HCT116 (cell line): Measurements from ENCODE around the gene PEBP1. TPM values are rescaled to one million over a fixed set of nuclear protein-coding genes. Genes with fewer than 3 reads are reported as not detected.
A peak's percentile ranks its signal among the peaks of the same experiment; 100 is the strongest.

Experiments
- ATAC-seq: fragments of 200-7000 bp; cut with Tn5 transposase; 2 replicates; pipeline ENCODE4 v1.9.1; 2020; ENCODE audit warnings: mild to moderate bottlenecking, moderate library complexity
- BruUV-seq: library from RNA; stranded (reverse); fragments of 400-500 nt; replicated peaks from 2 replicates; lab custom pipeline; 2021; lab: Mats Ljungman, UMichigan
- CTCF ChIA-PET: fragments of 300-600 bp; sonication (Branson Sonifier 250); formaldehyde crosslinking; loops from one replicate; lab custom pipeline; 2021; ENCODE audit warnings: antibody characterized with exemption; lab: Charles Lee
- POLR2A ChIA-PET: fragments of 300-600, 350-600 bp; sonication (Branson Sonifier 250); formaldehyde crosslinking; loops from one replicate; lab custom pipeline; 2021; ENCODE audit warnings: antibody characterized with exemption; lab: Charles Lee
- RAD21 ChIA-PET, 2 experiments: fragments of 300-600 bp; sonication (Branson Sonifier 250); formaldehyde crosslinking; loops; one replicate each; lab custom pipeline; 2023; ENCODE audit warnings: low total read pairs in 2 of 2; ENCODE audit not compliant: uncharacterized antibody in 2 of 2, unreplicated experiment in 2 of 2, low non-redundant PET in 1 of 2; lab: Charles Lee
- DNase-seq: peaks from one replicate; pipeline ENCODE4 v3.0.0-alpha.2; 2010; ENCODE audit warnings: low read depth, low spot score
- H2AFZ ChIP-seq: fragments of 200-600 bp; shearing (Covaris generic), sonication (generic); 2 replicates; pipeline ENCODE4 v1.6.1; 2017; ENCODE audit warnings: low read depth, mixed run types, mixed read lengths, antibody characterized with exemption, low read length; ENCODE audit not compliant: poor library complexity, severe bottlenecking
- H3K27ac ChIP-seq: 2 replicates; pipeline ENCODE4 v1.5.1; 2012; ENCODE audit warnings: low read depth, low read length
- H3K27me3 ChIP-seq: fragments of 200-600 bp; sonication (generic); 2 replicates; pipeline ENCODE4 v1.6.1; 2016; ENCODE audit warnings: mixed run types, low read length, mixed read lengths; ENCODE audit not compliant: insufficient read depth
- H3K36me3 ChIP-seq, 2 experiments: fragments of 200-500 bp in 1 of 2; fragments of 200-600 bp in 1 of 2; sonication (Bioruptor generic) in 1 of 2; sonication (generic) in 1 of 2; 2 replicates each; pipeline versions ENCODE4 v1.5.1 to v1.6.1; 2014 to 2016; ENCODE audit warnings: low read length in 2 of 2, inconsistent platforms in 1 of 2, mixed read lengths in 1 of 2, mixed run types in 1 of 2; ENCODE audit not compliant: insufficient read depth in 2 of 2, control insufficient read depth in 1 of 2
- H3K4me1 ChIP-seq, 2 experiments: fragments of 200-600 bp in 1 of 2; sonication (generic) in 1 of 2; 2 replicates each; pipeline versions ENCODE4 v1.5.1 to v1.6.1; 2012 to 2017; ENCODE audit warnings: low read length in 2 of 2, inconsistent platforms in 1 of 2, mild to moderate bottlenecking in 1 of 2, mixed read lengths in 1 of 2, mixed run types in 1 of 2, moderate library complexity in 1 of 2; ENCODE audit not compliant: insufficient read depth in 2 of 2, control insufficient read depth in 1 of 2
- H3K4me2 ChIP-seq: fragments of 200-600 bp; sonication (generic); 2 replicates; pipeline ENCODE4 v1.6.1; 2017; ENCODE audit warnings: mixed run types, low read length, mixed read lengths
- H3K4me3 ChIP-seq, 2 experiments: fragments of 200-600 bp in 1 of 2; sonication (generic) in 1 of 2; replicated peaks in 1 of 2; 2 replicates each; pipeline ENCODE4 v1.5.1; 2011 to 2016; ENCODE audit warnings: low read length in 2 of 2, control low read depth in 1 of 2, low read depth in 1 of 2, mild to moderate bottlenecking in 1 of 2, mixed read lengths in 1 of 2, mixed run types in 1 of 2
- H3K79me2 ChIP-seq: fragments of 200-600 bp; sonication (generic); 2 replicates; pipeline ENCODE4 v1.6.1; 2017; ENCODE audit warnings: mild to moderate bottlenecking, mixed run types, low read length, moderate library complexity, mixed read lengths; ENCODE audit not compliant: insufficient read depth
- H3K9ac ChIP-seq: fragments of 200-600 bp; sonication (generic); 2 replicates; pipeline ENCODE4 v1.6.1; 2016; ENCODE audit warnings: low read length, mixed read lengths
- H3K9me2 ChIP-seq: fragments of 200-600 bp; sonication (generic), shearing (Covaris generic); 2 replicates; pipeline ENCODE4 v1.6.1; 2017; ENCODE audit warnings: mixed run types, mild to moderate bottlenecking, moderate library complexity; ENCODE audit not compliant: insufficient read depth
- H3K9me3 ChIP-seq, 2 experiments: fragments of 200-500 bp in 1 of 2; fragments of 200-600 bp in 1 of 2; sonication (Bioruptor generic) in 1 of 2; sonication (generic) in 1 of 2; 2 replicates each; pipeline ENCODE4 v1.6.1; 2014 to 2017; ENCODE audit warnings: low read length in 2 of 2, mixed read lengths in 2 of 2, inconsistent platforms in 1 of 2, low read depth in 1 of 2, mild to moderate bottlenecking in 1 of 2, mixed run types in 1 of 2, moderate library complexity in 1 of 2; ENCODE audit not compliant: control insufficient read depth in 1 of 2, insufficient read depth in 1 of 2
- H4K20me1 ChIP-seq: fragments of 200-600 bp; sonication (generic), shearing (Covaris generic); 2 replicates; pipeline ENCODE4 v1.6.1; 2017; ENCODE audit warnings: mixed run types, mild to moderate bottlenecking, moderate library complexity; ENCODE audit not compliant: insufficient read depth
- CEBPB ChIP-seq: IDR thresholded peaks from 2 replicates; pipeline ENCODE4 v1.6.1; 2012; ENCODE audit warnings: low read depth
- CTCF ChIP-seq, 3 experiments: fragments of 200-600 bp in 1 of 3; sonication (generic) in 1 of 3; IDR thresholded peaks in 2 of 3; conservative IDR thresholded peaks in 1 of 3; 2 replicates each; pipeline ENCODE4 v1.5.1; 2012 to 2017; ENCODE audit warnings: low read depth in 2 of 3, low read length in 2 of 3, antibody characterized with exemption in 1 of 3, borderline replicate concordance in 1 of 3, control low read depth in 1 of 3, mild to moderate bottlenecking in 1 of 3, mixed read lengths in 1 of 3, mixed run types in 1 of 3, moderate library complexity in 1 of 3; ENCODE audit not compliant: insufficient read depth in 1 of 3
- EGR1 ChIP-seq: IDR thresholded peaks from 2 replicates; pipeline ENCODE4 v1.6.1; 2012; ENCODE audit warnings: low read depth
- ELF1 ChIP-seq: IDR thresholded peaks from 2 replicates; pipeline ENCODE4 v1.6.1; 2012; ENCODE audit warnings: low read depth, borderline replicate concordance
- EZH2 ChIP-seq: fragments of 200-600 bp; sonication (generic); IDR thresholded peaks from 2 replicates; pipeline ENCODE4 v1.6.1; 2017; ENCODE audit warnings: antibody characterized with exemption, mixed run types
- JUND ChIP-seq: IDR thresholded peaks from 2 replicates; pipeline ENCODE4 v1.6.1; 2012
- MAX ChIP-seq: IDR thresholded peaks from 2 replicates; pipeline ENCODE4 v1.6.1; 2012
- POLR2A ChIP-seq: IDR thresholded peaks from 2 replicates; pipeline ENCODE4 v1.7.0; 2011; ENCODE audit warnings: borderline replicate concordance; ENCODE audit not compliant: insufficient read depth, insufficient read length; ENCODE audit errors: extremely low read depth
- POLR2AphosphoS5 ChIP-seq: IDR thresholded peaks from 2 replicates; pipeline ENCODE4 v1.6.1; 2011; ENCODE audit warnings: mild to moderate bottlenecking, low read depth, low read length, moderate library complexity
- RAD21 ChIP-seq: IDR thresholded peaks from 2 replicates; pipeline ENCODE4 v1.6.1; 2012; ENCODE audit warnings: low read depth, mild to moderate bottlenecking
- SIN3A ChIP-seq: IDR thresholded peaks from 2 replicates; pipeline ENCODE4 v1.6.1; 2012; ENCODE audit warnings: low read depth
- SRF ChIP-seq: IDR thresholded peaks from 2 replicates; pipeline ENCODE4 v1.6.1; 2012; ENCODE audit warnings: low read depth
- YY1 ChIP-seq: IDR thresholded peaks from 2 replicates; pipeline ENCODE4 v1.6.1; 2011; ENCODE audit warnings: low read length, low read depth, moderate library complexity, mild to moderate bottlenecking; ENCODE audit not compliant: insufficient replicate concordance; ENCODE audit errors: extremely low read depth
- intact Hi-C: fragments of 100-400 bp; cut with micrococcal nuclease; formaldehyde crosslinking; loops from 2 replicates; pipeline ENCODE4 v1.10.0; 2022
- total RNA-seq: library from RNA; stranded (reverse); gene quantifications from one replicate; pipeline ENCODE4 v1.2.1, GENCODE V29; 2021; ENCODE audit not compliant: unreplicated experiment
- TF ChIP-seq, protein P1 (sequence below): IDR thresholded peaks from 2 replicates; pipeline ENCODE4 v1.6.1; 2012
- TF ChIP-seq, protein P2 (sequence below): IDR thresholded peaks from 2 replicates; pipeline ENCODE4 v1.6.1; 2012; ENCODE audit warnings: low read depth

PEBP1 gene
- total RNA-seq, 1 experiment from 2014 or later = 220 TPM

GRCh38 chr12:118094039-118094438 is 41.9 kb upstream of the PEBP1 start:
- Histone ChIP-seq H3K9me2 (no peaks in the 10 kb centered on the region), H3K4me2 (no peak overlapping the region), H3K79me2 (no peaks in the 10 kb centered on the region), H3K36me3 (peaks cover 0 to 3% of the 10 kb centered on the region in 2 experiments; a peak in 1 of 4 replicates), H3K9ac (no peak overlapping the region), H3K27me3 (no peaks in the 10 kb centered on the region), H3K4me1 (peaks cover 26 to 28% of the 10 kb centered on the region in 2 experiments), H3K9me3 (no peaks in the 10 kb centered on the region), H4K20me1 (no peaks in the 10 kb centered on the region), H3K27ac (no peak overlapping the region), H3K4me3 (no peak overlapping the region), H2AFZ (no peak overlapping the region)
- intact Hi-C loops = no loop called here
- TF ChIP-seq JUND (no peak), ELF1 (no peak), SRF (no peak), CEBPB (no peak), EZH2 (no peak), YY1 (no peak), POLR2AphosphoS5 (no peak)
- TF ChIP-seq, protein P1, sequence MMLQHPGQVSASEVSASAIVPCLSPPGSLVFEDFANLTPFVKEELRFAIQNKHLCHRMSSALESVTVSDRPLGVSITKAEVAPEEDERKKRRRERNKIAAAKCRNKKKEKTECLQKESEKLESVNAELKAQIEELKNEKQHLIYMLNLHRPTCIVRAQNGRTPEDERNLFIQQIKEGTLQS = no peak
- ChIA-PET RAD21 (no interaction called here), POLR2A (no interaction called here), CTCF (no interaction called here)
- no peak for DNase-seq
- no TSS peak for BruUV-seq
- no peak for ATAC-seq

- intact Hi-C loops = no loop called here
- ATAC-seq = no peak
- TF ChIP-seq JUND (no peak), EGR1 (no peak), POLR2A (no peak), SIN3A (no peak), CTCF (IDR thresholded peaks at IDR 0.05 in 2 of 3, conservative IDR thresholded peaks at IDR 0.05 in 1 of 3; ENCODE audit: borderline replicate concordance in 1 of 3, insufficient read depth in 1 of 3, low read depth in 2 of 3, low read length in 2 of 3) (no peak), POLR2AphosphoS5 (no peak), RAD21 (no peak), MAX (no peak), SRF (no peak)
- TF ChIP-seq, protein P1 = no peak
- TF ChIP-seq, protein P2, sequence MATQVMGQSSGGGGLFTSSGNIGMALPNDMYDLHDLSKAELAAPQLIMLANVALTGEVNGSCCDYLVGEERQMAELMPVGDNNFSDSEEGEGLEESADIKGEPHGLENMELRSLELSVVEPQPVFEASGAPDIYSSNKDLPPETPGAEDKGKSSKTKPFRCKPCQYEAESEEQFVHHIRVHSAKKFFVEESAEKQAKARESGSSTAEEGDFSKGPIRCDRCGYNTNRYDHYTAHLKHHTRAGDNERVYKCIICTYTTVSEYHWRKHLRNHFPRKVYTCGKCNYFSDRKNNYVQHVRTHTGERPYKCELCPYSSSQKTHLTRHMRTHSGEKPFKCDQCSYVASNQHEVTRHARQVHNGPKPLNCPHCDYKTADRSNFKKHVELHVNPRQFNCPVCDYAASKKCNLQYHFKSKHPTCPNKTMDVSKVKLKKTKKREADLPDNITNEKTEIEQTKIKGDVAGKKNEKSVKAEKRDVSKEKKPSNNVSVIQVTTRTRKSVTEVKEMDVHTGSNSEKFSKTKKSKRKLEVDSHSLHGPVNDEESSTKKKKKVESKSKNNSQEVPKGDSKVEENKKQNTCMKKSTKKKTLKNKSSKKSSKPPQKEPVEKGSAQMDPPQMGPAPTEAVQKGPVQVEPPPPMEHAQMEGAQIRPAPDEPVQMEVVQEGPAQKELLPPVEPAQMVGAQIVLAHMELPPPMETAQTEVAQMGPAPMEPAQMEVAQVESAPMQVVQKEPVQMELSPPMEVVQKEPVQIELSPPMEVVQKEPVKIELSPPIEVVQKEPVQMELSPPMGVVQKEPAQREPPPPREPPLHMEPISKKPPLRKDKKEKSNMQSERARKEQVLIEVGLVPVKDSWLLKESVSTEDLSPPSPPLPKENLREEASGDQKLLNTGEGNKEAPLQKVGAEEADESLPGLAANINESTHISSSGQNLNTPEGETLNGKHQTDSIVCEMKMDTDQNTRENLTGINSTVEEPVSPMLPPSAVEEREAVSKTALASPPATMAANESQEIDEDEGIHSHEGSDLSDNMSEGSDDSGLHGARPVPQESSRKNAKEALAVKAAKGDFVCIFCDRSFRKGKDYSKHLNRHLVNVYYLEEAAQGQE = no peak
Measured at GRCh38 chr12:118098401-118098800, 37.5 kb upstream of the PEBP1 start.

More at GRCh38 chr12:118098401-118098800, 37.5 kb upstream of the PEBP1 start:
- Histone ChIP-seq H4K20me1 (no peaks in the 10 kb centered on the region), H3K9ac (no peak overlapping the region), H3K27me3 (no peaks in the 10 kb centered on the region), H3K79me2 (no peaks in the 10 kb centered on the region), H3K4me3 (no peak overlapping the region), H3K27ac (no peak overlapping the region), H3K4me1 (peaks cover 31 to 38% of the 10 kb centered on the region in 2 experiments), H3K9me2 (no peaks in the 10 kb centered on the region), H3K4me2 (peak overlapping the region; percentile 50; the same call in 1 of the 2 replicates), H3K36me3 (peaks cover 0 to 3% of the 10 kb centered on the region in 2 experiments; a peak in 1 of 4 replicates), H2AFZ (no peak overlapping the region), H3K9me3 (no peaks in the 10 kb centered on the region)
- DNase-seq = no peak
- RAD21 ChIA-PET = no interaction called here
- CTCF ChIA-PET = no interaction called here
- POLR2A ChIA-PET = interaction anchor here (0.5 kb wide), 1 partner anchor 1822 kb away, joined by 4 read pairs; no protein-coding TSS in a partner anchor
- BruUV-seq = no TSS peak
